SK-N-SH (cell line): Measurements from ENCODE around the gene PRMT7. TPM values are rescaled to one million over a fixed set of nuclear protein-coding genes. Genes with fewer than 3 reads are reported as not detected.

ENCODE experiments used
- CTCF ChIA-PET: fragments of 300-600, 350-600 bp; formaldehyde crosslinking; extraction: SDS; loops from one replicate; lab custom pipeline; 2021; lab: Yijun Ruan, JAX
- POLR2A ChIA-PET: fragments of 350-600 bp; sonication (Branson Sonifier 250); formaldehyde crosslinking; extraction: SDS; loops from one replicate; lab custom pipeline; 2020; ENCODE audit warnings: antibody characterized with exemption, inconsistent platforms; lab: Yijun Ruan, JAX
- DNase-seq: peaks from one replicate; pipeline ENCODE4 v3.0.0; 2012
- H2AFZ ChIP-seq: fragments of 200-600 bp; sonication (generic); 2 replicates; pipeline ENCODE4 v1.8.1; 2016; ENCODE audit warnings: antibody characterized with exemption, mild to moderate bottlenecking, low read depth
- H3F3A ChIP-seq: fragments of 200-600 bp; sonication (generic); replicated peaks from 2 replicates; pipeline ENCODE3; 2016; ENCODE audit warnings: antibody characterized with exemption, mild to moderate bottlenecking; ENCODE audit not compliant: insufficient read depth
- H3K27ac ChIP-seq, 2 experiments: fragments of 200-500 bp in 1 of 2; fragments of 200-600 bp in 1 of 2; sonication (Bioruptor generic) in 1 of 2; sonication (generic), shearing (Covaris generic) in 1 of 2; 2 replicates each; pipeline versions ENCODE4 v1.5.1 to v1.6.1; 2014 to 2016; ENCODE audit warnings: low read depth in 2 of 2, inconsistent platforms in 1 of 2, low read length in 1 of 2, mild to moderate bottlenecking in 1 of 2, mixed read lengths in 1 of 2
- H3K27me3 ChIP-seq: fragments of 200-600 bp; sonication (generic), shearing (Covaris generic); 2 replicates; pipeline ENCODE4 v1.6.1; 2016; ENCODE audit warnings: mixed run types; ENCODE audit not compliant: insufficient read depth
- H3K36me3 ChIP-seq, 2 experiments: fragments of 200-500 bp in 1 of 2; fragments of 200-600 bp in 1 of 2; sonication (Bioruptor generic) in 1 of 2; sonication (generic) in 1 of 2; replicated peaks in 1 of 2; 2 replicates each; pipeline versions ENCODE3 to v1.5.1; 2014 to 2016; ENCODE audit warnings: low read length in 1 of 2, mild to moderate bottlenecking in 1 of 2; ENCODE audit not compliant: insufficient read depth in 2 of 2, control insufficient read depth in 1 of 2
- H3K4me1 ChIP-seq, 2 experiments: fragments of 200-500 bp in 1 of 2; fragments of 200-600 bp in 1 of 2; sonication (Bioruptor generic) in 1 of 2; sonication (generic), shearing (Covaris generic) in 1 of 2; 2 replicates each; pipeline versions ENCODE4 v1.5.1 to v1.6.1; 2014 to 2016; ENCODE audit warnings: low read depth in 1 of 2, low read length in 1 of 2, mixed run types in 1 of 2; ENCODE audit not compliant: insufficient read depth in 2 of 2, control insufficient read depth in 1 of 2
- H3K4me2 ChIP-seq: fragments of 200-600 bp; sonication (generic), shearing (Covaris generic); 2 replicates; pipeline ENCODE4 v1.6.1; 2017; ENCODE audit warnings: mixed run types
- H3K4me3 ChIP-seq, 2 experiments: fragments of 200-500 bp in 1 of 2; fragments of 200-600 bp in 1 of 2; sonication (Bioruptor generic) in 1 of 2; sonication (generic), shearing (Covaris generic) in 1 of 2; 2 replicates each; pipeline versions ENCODE4 v1.5.1 to v1.8.1; 2014 to 2016; ENCODE audit warnings: low read depth in 2 of 2, inconsistent platforms in 1 of 2, low read length in 1 of 2, mild to moderate bottlenecking in 1 of 2, mixed read lengths in 1 of 2, moderate library complexity in 1 of 2
- H3K79me2 ChIP-seq: fragments of 200-600 bp; sonication (generic); 2 replicates; pipeline ENCODE4 v1.8.1; 2017; ENCODE audit warnings: mild to moderate bottlenecking; ENCODE audit not compliant: insufficient read depth
- H3K9ac ChIP-seq: fragments of 200-600 bp; sonication (generic); 2 replicates; pipeline ENCODE4 v1.6.1; 2017; ENCODE audit warnings: mixed run types
- H3K9me2 ChIP-seq: fragments of 200-600 bp; sonication (generic); 2 replicates; pipeline ENCODE4 v1.6.1; 2017; ENCODE audit warnings: mixed run types
- H3K9me3 ChIP-seq: fragments of 200-600 bp; sonication (generic); 2 replicates; pipeline ENCODE4 v1.6.1; 2017; ENCODE audit warnings: mixed run types, mild to moderate bottlenecking, moderate library complexity
- H4K20me1 ChIP-seq: fragments of 200-600 bp; sonication (generic); 2 replicates; pipeline ENCODE4 v1.6.1; 2017; ENCODE audit warnings: mild to moderate bottlenecking, mixed run types; ENCODE audit not compliant: insufficient read depth
- EP300 ChIP-seq, 2 experiments: IDR thresholded peaks; 2 replicates each; pipeline versions ENCODE4 v1.4.0 to v1.6.1; 2012; ENCODE audit warnings: borderline replicate concordance in 1 of 2, low read depth in 1 of 2, low read length in 1 of 2
- FOSL2 ChIP-seq: IDR thresholded peaks from 2 replicates; pipeline ENCODE4 v1.4.0; 2012; ENCODE audit warnings: low read depth, mild to moderate bottlenecking, moderate library complexity, borderline replicate concordance
- JUND ChIP-seq: IDR thresholded peaks from 2 replicates; pipeline ENCODE4 v1.4.0; 2012
- MEF2A ChIP-seq: IDR thresholded peaks from 2 replicates; pipeline ENCODE4 v1.4.0; 2012; ENCODE audit warnings: low read depth, borderline replicate concordance
- MXI1 ChIP-seq: IDR thresholded peaks from 2 replicates; pipeline ENCODE4 v1.6.1; 2012; ENCODE audit warnings: mild to moderate bottlenecking, low read depth, low read length, improper control_type of control experiment
- NRF1 ChIP-seq: IDR thresholded peaks from 2 replicates; pipeline ENCODE4 v1.6.1; 2012; ENCODE audit warnings: low read depth, mild to moderate bottlenecking, low read length
- RXRA ChIP-seq: IDR thresholded peaks from 2 replicates; pipeline ENCODE4 v1.4.0; 2012; ENCODE audit warnings: low read depth, mild to moderate bottlenecking, borderline replicate concordance
- SIN3A ChIP-seq: IDR thresholded peaks from 2 replicates; pipeline ENCODE4 v1.6.1; 2012; ENCODE audit warnings: low read depth, mild to moderate bottlenecking, low read length, moderate library complexity, borderline replicate concordance
- TAF1 ChIP-seq: IDR thresholded peaks from 2 replicates; pipeline ENCODE4 v1.6.1; 2012; ENCODE audit warnings: low read depth, mild to moderate bottlenecking, low read length, moderate library complexity, borderline replicate concordance
- TCF12 ChIP-seq: IDR thresholded peaks from 2 replicates; pipeline ENCODE4 v1.4.0; 2012
- TEAD4 ChIP-seq: IDR thresholded peaks from 2 replicates; pipeline ENCODE4 v1.4.0; 2012; ENCODE audit warnings: mild to moderate bottlenecking, borderline replicate concordance; ENCODE audit not compliant: insufficient read depth
- YY1 ChIP-seq: IDR thresholded peaks from 2 replicates; pipeline ENCODE4 v1.4.0; 2012; ENCODE audit warnings: low read depth, mild to moderate bottlenecking
- WGBS: methylation state at CpG from one replicate; pipeline ENCODE4 v1.1.6; 2017; ENCODE audit warnings: low lambda C conversion rate; 5-methylcytosine and 5-hydroxymethylcytosine counted together
- polyA plus RNA-seq, 3 experiments: library from polyadenylated mRNA; depleted of rRNA; stranded (reverse); fragments of >200 nt; gene quantifications; 2 replicates each; pipeline ENCODE4 v1.2.3, GENCODE V29; 2012
- TF ChIP-seq, protein P1 (sequence below): fragments of 150-350 bp; IDR thresholded peaks from 2 replicates; pipeline ENCODE4 v1.6.1; 2017; ENCODE audit warnings: antibody characterized with exemption, low read length, low read depth, borderline replicate concordance
- TF ChIP-seq, protein P2 (sequence below): fragments of 150-350 bp; IDR thresholded peaks from 2 replicates; pipeline ENCODE4 v1.6.1; 2016; ENCODE audit warnings: mild to moderate bottlenecking, low read depth, low read length
- TF ChIP-seq, protein P3 (sequence below): IDR thresholded peaks from 2 replicates; pipeline ENCODE4 v1.4.0; 2012; ENCODE audit warnings: low read depth
- TF ChIP-seq, protein P4 (sequence below): IDR thresholded peaks from 2 replicates; pipeline ENCODE4 v1.4.0; 2012; ENCODE audit warnings: low read depth, borderline replicate concordance
- TF ChIP-seq, protein P5 (sequence below): IDR thresholded peaks from 2 replicates; pipeline ENCODE4; 2012

The PRMT7 gene
- polyA plus RNA-seq, 1 of the 3 experiments (the other 2 are of a cell fraction) = 46.0 TPM

DNA sequence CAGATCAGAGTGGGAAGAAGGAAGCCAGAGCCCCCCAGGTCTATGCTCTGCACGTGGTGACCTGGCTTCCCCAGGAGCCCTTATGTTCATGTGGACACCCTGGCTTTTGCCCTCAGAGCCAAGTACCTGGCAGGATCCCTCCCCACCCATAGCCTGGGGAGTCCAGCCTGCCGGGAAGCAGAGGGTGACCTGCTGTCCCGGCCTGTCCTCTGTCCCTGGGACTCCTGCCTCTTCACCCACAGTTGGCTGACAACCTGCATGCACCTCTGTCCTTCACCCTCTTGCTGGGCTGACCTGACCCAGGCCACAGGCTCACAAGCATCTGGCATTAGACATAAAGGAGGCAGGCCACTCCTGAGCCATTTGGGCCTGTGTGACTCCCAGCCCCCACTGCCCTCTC is 77.3 kb downstream of the PRMT7 start:
- no peaks in the 10 kb centered on the region for H3K36me3 ChIP-seq
- H4K20me1 ChIP-seq = no peaks in the 10 kb centered on the region
- no peak overlapping the region for H3K4me3 ChIP-seq
- H3K9me2 ChIP-seq = no peaks in the 10 kb centered on the region
- H3K4me2 ChIP-seq = no peak overlapping the region
- H3K27ac ChIP-seq = no peak overlapping the region
- CTCF ChIA-PET = interaction anchor here (0.7 to 1.4 kb wide), 4 partner anchors 12 to 133 kb away, joined by 3 to 4 read pairs (median 3); no protein-coding TSS in a partner anchor
- WGBS = 0% methylated on average over 2 of the region's 3 CpGs
- TF ChIP-seq, protein P1, sequence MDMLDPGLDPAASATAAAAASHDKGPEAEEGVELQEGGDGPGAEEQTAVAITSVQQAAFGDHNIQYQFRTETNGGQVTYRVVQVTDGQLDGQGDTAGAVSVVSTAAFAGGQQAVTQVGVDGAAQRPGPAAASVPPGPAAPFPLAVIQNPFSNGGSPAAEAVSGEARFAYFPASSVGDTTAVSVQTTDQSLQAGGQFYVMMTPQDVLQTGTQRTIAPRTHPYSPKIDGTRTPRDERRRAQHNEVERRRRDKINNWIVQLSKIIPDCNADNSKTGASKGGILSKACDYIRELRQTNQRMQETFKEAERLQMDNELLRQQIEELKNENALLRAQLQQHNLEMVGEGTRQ = no peak
- no peak for TF ChIP-seq FOSL2
- no peak for TF ChIP-seq TCF12
- TF ChIP-seq TAF1 = no peak
- no peak for TF ChIP-seq YY1
- TF ChIP-seq, protein P2, sequence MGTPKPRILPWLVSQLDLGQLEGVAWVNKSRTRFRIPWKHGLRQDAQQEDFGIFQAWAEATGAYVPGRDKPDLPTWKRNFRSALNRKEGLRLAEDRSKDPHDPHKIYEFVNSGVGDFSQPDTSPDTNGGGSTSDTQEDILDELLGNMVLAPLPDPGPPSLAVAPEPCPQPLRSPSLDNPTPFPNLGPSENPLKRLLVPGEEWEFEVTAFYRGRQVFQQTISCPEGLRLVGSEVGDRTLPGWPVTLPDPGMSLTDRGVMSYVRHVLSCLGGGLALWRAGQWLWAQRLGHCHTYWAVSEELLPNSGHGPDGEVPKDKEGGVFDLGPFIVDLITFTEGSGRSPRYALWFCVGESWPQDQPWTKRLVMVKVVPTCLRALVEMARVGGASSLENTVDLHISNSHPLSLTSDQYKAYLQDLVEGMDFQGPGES = no peak
- no peak for TF ChIP-seq JUND
- TF ChIP-seq NRF1 = no peak
- TF ChIP-seq, protein P3, sequence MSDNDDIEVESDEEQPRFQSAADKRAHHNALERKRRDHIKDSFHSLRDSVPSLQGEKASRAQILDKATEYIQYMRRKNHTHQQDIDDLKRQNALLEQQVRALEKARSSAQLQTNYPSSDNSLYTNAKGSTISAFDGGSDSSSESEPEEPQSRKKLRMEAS = no peak
- TF ChIP-seq MEF2A = no peak
- no peak for TF ChIP-seq TEAD4
- TF ChIP-seq MXI1 = no peak
- TF ChIP-seq SIN3A = no peak
- TF ChIP-seq, protein P4, sequence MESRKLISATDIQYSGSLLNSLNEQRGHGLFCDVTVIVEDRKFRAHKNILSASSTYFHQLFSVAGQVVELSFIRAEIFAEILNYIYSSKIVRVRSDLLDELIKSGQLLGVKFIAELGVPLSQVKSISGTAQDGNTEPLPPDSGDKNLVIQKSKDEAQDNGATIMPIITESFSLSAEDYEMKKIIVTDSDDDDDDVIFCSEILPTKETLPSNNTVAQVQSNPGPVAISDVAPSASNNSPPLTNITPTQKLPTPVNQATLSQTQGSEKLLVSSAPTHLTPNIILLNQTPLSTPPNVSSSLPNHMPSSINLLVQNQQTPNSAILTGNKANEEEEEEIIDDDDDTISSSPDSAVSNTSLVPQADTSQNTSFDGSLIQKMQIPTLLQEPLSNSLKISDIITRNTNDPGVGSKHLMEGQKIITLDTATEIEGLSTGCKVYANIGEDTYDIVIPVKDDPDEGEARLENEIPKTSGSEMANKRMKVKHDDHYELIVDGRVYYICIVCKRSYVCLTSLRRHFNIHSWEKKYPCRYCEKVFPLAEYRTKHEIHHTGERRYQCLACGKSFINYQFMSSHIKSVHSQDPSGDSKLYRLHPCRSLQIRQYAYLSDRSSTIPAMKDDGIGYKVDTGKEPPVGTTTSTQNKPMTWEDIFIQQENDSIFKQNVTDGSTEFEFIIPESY = no peak
- TF ChIP-seq RXRA = no peak
- TF ChIP-seq, protein P5, sequence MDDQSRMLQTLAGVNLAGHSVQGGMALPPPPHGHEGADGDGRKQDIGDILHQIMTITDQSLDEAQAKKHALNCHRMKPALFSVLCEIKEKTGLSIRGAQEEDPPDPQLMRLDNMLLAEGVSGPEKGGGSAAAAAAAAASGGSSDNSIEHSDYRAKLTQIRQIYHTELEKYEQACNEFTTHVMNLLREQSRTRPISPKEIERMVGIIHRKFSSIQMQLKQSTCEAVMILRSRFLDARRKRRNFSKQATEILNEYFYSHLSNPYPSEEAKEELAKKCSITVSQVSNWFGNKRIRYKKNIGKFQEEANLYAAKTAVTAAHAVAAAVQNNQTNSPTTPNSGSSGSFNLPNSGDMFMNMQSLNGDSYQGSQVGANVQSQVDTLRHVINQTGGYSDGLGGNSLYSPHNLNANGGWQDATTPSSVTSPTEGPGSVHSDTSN = no peak
- TF ChIP-seq EP300 (IDR thresholded peaks at IDR 0.05; ENCODE audit: borderline replicate concordance in 1 of 2, low read depth in 1 of 2, low read length in 1 of 2) = no peak
- TF ChIP-seq, all 33 proteins: peak for 0
- Histone ChIP-seq H3K9me3 (no peaks in the 10 kb centered on the region), H3K79me2 (no peaks in the 10 kb centered on the region), H3K4me1 (no peaks in the 10 kb centered on the region), H2AFZ (no peak overlapping the region), H3K9ac (no peak overlapping the region), H3F3A (no peaks in the 10 kb centered on the region), H3K27me3 (peaks cover 13% of the 10 kb centered on the region; the same call in 1 of the 2 replicates)
- POLR2A ChIA-PET = no interaction called here
- DNase-seq = no peak
